Heart left ventricle (tissue), 13 donors: ENCODE data around the gene IGF2R.

Source experiments
- POLR2A ChIP-seq, 2 donors: fragments of 450-650 bp; IDR thresholded peaks; one replicate each; pipeline ENCODE4 v1.6.1; 2017; ENCODE audit warnings: antibody characterized with exemption in 2 of 2, mild to moderate bottlenecking in 2 of 2, moderate library complexity in 2 of 2
- TF ChIP-seq, protein P1 (sequence below), 12 donors: fragments of 200-600 bp; sonication (generic) in 4 of 12; IDR thresholded peaks; one replicate each; pipeline versions ENCODE4 v1.5.0 to v1.8.0; 2018 to 2022; ENCODE audit warnings: antibody characterized with exemption in 12 of 12, mild to moderate bottlenecking in 5 of 12
- donor health status: ischemic (EF 13 %, LVEDD 7.1; RV severe dilation, severe dysfunction).
- donor health status: DM: no; HTN: yes; CAD: no.
- donor health status: DM: no; HTN: no; CAD: no.
- donor health status: ischemic (EF 25% LVEDD 6.9; RV normal size, moderate dysfunction).
- donor health status: ischemic (EF 25% LVEDD 5.7; RV mildly dilated, moderate dysfunction).
- donor health status: ischemic (EF 35%, LVEDD 5.7; RV mildly dilated, moderate dysfunction).
- donor health status: nonischemic (EF 11% LVEDD 7.7; RV severe dilation, severe dysfunction).
- donor health status: DM: yes; HTN: yes; CAD: no.
- donor health status: PGD.
- donor health status: ischemic (EF 29% LVEDD 5.4; RV normal size, mild dysfunction).
- donor health status: nonischemic (EF 23%, LVEDD 6.1; RV moderate dilation, normal function).

- TF ChIP-seq, protein P1, sequence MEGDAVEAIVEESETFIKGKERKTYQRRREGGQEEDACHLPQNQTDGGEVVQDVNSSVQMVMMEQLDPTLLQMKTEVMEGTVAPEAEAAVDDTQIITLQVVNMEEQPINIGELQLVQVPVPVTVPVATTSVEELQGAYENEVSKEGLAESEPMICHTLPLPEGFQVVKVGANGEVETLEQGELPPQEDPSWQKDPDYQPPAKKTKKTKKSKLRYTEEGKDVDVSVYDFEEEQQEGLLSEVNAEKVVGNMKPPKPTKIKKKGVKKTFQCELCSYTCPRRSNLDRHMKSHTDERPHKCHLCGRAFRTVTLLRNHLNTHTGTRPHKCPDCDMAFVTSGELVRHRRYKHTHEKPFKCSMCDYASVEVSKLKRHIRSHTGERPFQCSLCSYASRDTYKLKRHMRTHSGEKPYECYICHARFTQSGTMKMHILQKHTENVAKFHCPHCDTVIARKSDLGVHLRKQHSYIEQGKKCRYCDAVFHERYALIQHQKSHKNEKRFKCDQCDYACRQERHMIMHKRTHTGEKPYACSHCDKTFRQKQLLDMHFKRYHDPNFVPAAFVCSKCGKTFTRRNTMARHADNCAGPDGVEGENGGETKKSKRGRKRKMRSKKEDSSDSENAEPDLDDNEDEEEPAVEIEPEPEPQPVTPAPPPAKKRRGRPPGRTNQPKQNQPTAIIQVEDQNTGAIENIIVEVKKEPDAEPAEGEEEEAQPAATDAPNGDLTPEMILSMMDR (IDR thresholded peaks at IDR 0.05): no peak
- no peak for TF ChIP-seq POLR2A (IDR thresholded peaks at IDR 0.05)
Measured at GRCh38 chr6:160138839-160139419, 170.0 kb downstream of the IGF2R start.
